ENCODE results near the gene ADAP1. TPM values are rescaled to one million over a fixed set of nuclear protein-coding genes. Genes with fewer than 3 reads are reported as not detected.
"Not testable (repeated sequence)": the region's sequence is repeated elsewhere in the genome, so short reads cannot be mapped to it uniquely, and the experiment has no call there.

The ADAP1 gene, protein sequence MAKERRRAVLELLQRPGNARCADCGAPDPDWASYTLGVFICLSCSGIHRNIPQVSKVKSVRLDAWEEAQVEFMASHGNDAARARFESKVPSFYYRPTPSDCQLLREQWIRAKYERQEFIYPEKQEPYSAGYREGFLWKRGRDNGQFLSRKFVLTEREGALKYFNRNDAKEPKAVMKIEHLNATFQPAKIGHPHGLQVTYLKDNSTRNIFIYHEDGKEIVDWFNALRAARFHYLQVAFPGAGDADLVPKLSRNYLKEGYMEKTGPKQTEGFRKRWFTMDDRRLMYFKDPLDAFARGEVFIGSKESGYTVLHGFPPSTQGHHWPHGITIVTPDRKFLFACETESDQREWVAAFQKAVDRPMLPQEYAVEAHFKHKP
- 16.4 and 18.6 TPM in 2 replicates for total RNA-seq (2021)
- Bru-seq, nascent RNA: percentile 37 among the genes with signal in this experiment
- percentile 42 among the genes with signal in this experiment for BruChase-seq, experiment 1, labeled RNA remaining after a 2-hour chase
- BruChase-seq, experiment 2, labeled RNA remaining after a 6-hour chase: percentile 57 among the genes with signal in this experiment
- long read RNA-seq, transcript ADAP1-201 (11 exons, 2,363 nt): major isoform, 32 of 49 reads
- long read RNA-seq, partial matches to known transcripts: 1 of 49 reads
- long read RNA-seq, other reads (novel, unspliced or antisense): 15 of 49 reads

- intact Hi-C loops (cut with micrococcal nuclease; ENCODE audit: unreplicated experiment): loop anchor here (5.0 to 10.0 kb wide), 2 partner anchors 42 to 170 kb away; no protein-coding TSS in a partner anchor
- Histone ChIP-seq H3K4me3 (ENCODE audit: low read depth, low read length, poor library complexity, severe bottlenecking) (peak within 1 kb of the TSS; percentile 53), H3K9me3 (ENCODE audit: low read depth, low read length, poor library complexity, severe bottlenecking) (no peaks in the 10 kb centered on the region), H3K4me1 (ENCODE audit: insufficient read depth, low read length, poor library complexity, severe bottlenecking) (peaks cover 21% of the 10 kb centered on the region), H3K36me3 (ENCODE audit: insufficient read depth, low read length, poor library complexity, severe bottlenecking) (no peaks in the 10 kb centered on the region), H3K27ac (ENCODE audit: low read depth, low read length, poor library complexity, severe bottlenecking) (no peak within 1 kb of the TSS), H3K27me3 (replicated peaks; ENCODE audit: insufficient read depth, low read depth, low read length, poor library complexity) (no peaks in the 10 kb centered on the region)
- TF ChIP-seq EZH2 (IDR thresholded peaks at IDR 0.05; ENCODE audit: borderline replicate concordance, low read depth, low read length, poor library complexity, severe bottlenecking): no peak
- TF ChIP-seq, protein P1, sequence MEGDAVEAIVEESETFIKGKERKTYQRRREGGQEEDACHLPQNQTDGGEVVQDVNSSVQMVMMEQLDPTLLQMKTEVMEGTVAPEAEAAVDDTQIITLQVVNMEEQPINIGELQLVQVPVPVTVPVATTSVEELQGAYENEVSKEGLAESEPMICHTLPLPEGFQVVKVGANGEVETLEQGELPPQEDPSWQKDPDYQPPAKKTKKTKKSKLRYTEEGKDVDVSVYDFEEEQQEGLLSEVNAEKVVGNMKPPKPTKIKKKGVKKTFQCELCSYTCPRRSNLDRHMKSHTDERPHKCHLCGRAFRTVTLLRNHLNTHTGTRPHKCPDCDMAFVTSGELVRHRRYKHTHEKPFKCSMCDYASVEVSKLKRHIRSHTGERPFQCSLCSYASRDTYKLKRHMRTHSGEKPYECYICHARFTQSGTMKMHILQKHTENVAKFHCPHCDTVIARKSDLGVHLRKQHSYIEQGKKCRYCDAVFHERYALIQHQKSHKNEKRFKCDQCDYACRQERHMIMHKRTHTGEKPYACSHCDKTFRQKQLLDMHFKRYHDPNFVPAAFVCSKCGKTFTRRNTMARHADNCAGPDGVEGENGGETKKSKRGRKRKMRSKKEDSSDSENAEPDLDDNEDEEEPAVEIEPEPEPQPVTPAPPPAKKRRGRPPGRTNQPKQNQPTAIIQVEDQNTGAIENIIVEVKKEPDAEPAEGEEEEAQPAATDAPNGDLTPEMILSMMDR (conservative IDR thresholded peaks at IDR 0.05; ENCODE audit: low read depth, low read length): no peak
- ChIA-PET POLR2A (ENCODE audit: low non-redundant PET) (no interaction called here), CTCF (interaction anchor here (0.7 kb wide), 1 partner anchor 168 kb away, joined by 3 read pairs; no protein-coding TSS in a partner anchor)
- peak; percentile 67 for DNase-seq (ENCODE audit: low spot score)
- no TSS peak for BruUV-seq (replicated peaks)
These were observed at the start of gene ADAP1 for GRCh38 chr7:954330-955238. Gene ADAP1 (minus strand): TSS chr7:954680. CDS start chr7:954477, 203 bp downstream.

- BruUV-seq (replicated peaks); CTCF ChIA-PET; H3K27me3 ChIP-seq (replicated peaks; ENCODE audit: insufficient read depth, low read depth, low read length, poor library complexity); H3K4me3 ChIP-seq (ENCODE audit: low read depth, low read length, poor library complexity, severe bottlenecking); H3K27ac ChIP-seq (ENCODE audit: low read depth, low read length, poor library complexity, severe bottlenecking); intact Hi-C loops (cut with micrococcal nuclease; ENCODE audit: unreplicated experiment); POLR2A ChIA-PET (ENCODE audit: low non-redundant PET); H3K36me3 ChIP-seq (ENCODE audit: insufficient read depth, low read length, poor library complexity, severe bottlenecking); DNase-seq (ENCODE audit: low spot score); H3K4me1 ChIP-seq (ENCODE audit: insufficient read depth, low read length, poor library complexity, severe bottlenecking); H3K9me3 ChIP-seq (ENCODE audit: low read depth, low read length, poor library complexity, severe bottlenecking): not testable (repeated sequence)
These were observed 48.0 kb upstream of the ADAP1 start for GRCh38 chr7:1002445-1002844.

GRCh38 chr7:1002026-1002425, 47.5 kb upstream of the ADAP1 start:
- CTCF ChIA-PET; DNase-seq (ENCODE audit: low spot score); H3K27ac ChIP-seq (ENCODE audit: low read depth, low read length, poor library complexity, severe bottlenecking); BruUV-seq (replicated peaks); H3K4me1 ChIP-seq (ENCODE audit: insufficient read depth, low read length, poor library complexity, severe bottlenecking); POLR2A ChIA-PET (ENCODE audit: low non-redundant PET); H3K36me3 ChIP-seq (ENCODE audit: insufficient read depth, low read length, poor library complexity, severe bottlenecking); H3K27me3 ChIP-seq (replicated peaks; ENCODE audit: insufficient read depth, low read depth, low read length, poor library complexity); H3K4me3 ChIP-seq (ENCODE audit: low read depth, low read length, poor library complexity, severe bottlenecking); intact Hi-C loops (cut with micrococcal nuclease; ENCODE audit: unreplicated experiment); H3K9me3 ChIP-seq (ENCODE audit: low read depth, low read length, poor library complexity, severe bottlenecking): not testable (repeated sequence)

DNA sequence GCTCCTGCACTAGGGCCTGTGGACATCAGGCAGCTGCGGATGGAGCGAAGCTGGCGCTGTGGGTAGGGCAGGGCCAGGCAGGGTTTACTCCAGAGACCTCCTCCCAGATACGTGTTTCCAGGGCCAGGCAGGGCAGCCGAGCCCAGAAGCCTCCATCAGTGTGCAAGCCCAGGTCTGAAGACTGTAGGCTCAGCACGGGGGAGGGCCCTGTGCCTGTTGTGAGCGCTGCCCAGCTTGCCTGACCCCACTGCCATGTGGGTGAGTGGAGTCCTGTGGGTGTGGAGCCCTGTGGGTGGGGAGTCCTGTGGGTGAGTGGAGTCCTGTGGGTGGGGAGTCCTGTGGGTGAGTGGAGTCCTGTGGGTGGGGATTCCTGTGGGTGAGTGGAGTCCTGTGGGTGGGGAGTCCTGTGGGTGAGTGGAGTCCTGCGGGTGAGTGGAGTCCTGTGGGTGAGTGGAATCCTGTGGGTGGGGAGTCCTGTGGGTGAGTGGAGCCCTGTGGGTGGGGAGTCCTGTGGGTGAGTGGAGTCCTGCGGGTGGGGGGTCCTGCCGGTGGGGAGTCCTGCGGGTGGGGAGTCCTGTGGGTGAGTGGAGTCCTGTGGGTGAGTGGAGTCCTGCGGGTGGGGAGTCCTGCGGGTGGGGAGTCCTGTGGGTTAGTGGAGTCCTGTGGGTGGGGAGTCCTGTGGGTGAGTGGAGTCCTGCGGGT, 46.7 kb upstream of the ADAP1 start:
- DNase-seq (ENCODE audit: low spot score): peak; percentile 59
- intact Hi-C loops (cut with micrococcal nuclease; ENCODE audit: unreplicated experiment); H3K4me1 ChIP-seq (ENCODE audit: insufficient read depth, low read length, poor library complexity, severe bottlenecking); H3K36me3 ChIP-seq (ENCODE audit: insufficient read depth, low read length, poor library complexity, severe bottlenecking); POLR2A ChIA-PET (ENCODE audit: low non-redundant PET); CTCF ChIA-PET; H3K9me3 ChIP-seq (ENCODE audit: low read depth, low read length, poor library complexity, severe bottlenecking); H3K27me3 ChIP-seq (replicated peaks; ENCODE audit: insufficient read depth, low read depth, low read length, poor library complexity); H3K27ac ChIP-seq (ENCODE audit: low read depth, low read length, poor library complexity, severe bottlenecking); BruUV-seq (replicated peaks); H3K4me3 ChIP-seq (ENCODE audit: low read depth, low read length, poor library complexity, severe bottlenecking): not testable (repeated sequence)

Data from A673 (cell line).